Measurements from ENCODE around the gene CARD10.
"Not testable (repeated sequence)": the region's sequence is repeated elsewhere in the genome, so short reads cannot be mapped to it uniquely, and the experiment has no call there.

The CARD10 gene

DNA sequence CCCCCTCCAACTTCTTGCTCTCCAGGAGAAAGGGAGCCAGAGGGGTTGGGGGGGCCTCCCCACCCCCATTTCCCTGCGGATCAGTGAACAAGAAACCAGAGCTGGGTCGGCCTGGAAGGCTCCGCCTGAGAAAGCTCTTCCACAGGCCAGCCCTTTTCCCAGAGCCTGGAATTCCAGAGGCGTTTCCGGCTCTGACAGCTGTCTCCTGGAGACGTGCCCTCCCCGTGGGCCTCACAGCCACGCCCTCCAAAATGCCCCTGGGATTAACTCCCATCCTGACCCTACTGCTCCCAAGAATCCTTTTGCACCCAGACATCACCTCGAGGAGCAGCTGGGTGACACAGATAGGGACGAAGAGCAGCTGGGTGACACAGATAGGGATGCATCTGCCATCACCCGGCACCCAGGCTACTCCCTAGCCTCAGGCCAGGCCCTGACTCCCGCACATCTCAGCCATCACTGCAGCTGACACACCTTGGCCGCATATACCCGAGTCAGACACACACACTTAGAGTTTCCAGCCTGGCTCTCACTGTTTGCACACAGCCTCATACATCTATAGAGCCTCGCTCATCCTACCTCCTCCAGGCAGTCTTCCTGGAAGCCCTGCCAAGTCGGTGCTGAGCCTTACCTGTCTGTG, 33.4 kb upstream of the CARD10 start:
- DNase-seq, result no peak

GRCh38 chr22:37551981-37552380, 32.8 kb upstream of the CARD10 start:
- DNase-seq, result no peak

DNA sequence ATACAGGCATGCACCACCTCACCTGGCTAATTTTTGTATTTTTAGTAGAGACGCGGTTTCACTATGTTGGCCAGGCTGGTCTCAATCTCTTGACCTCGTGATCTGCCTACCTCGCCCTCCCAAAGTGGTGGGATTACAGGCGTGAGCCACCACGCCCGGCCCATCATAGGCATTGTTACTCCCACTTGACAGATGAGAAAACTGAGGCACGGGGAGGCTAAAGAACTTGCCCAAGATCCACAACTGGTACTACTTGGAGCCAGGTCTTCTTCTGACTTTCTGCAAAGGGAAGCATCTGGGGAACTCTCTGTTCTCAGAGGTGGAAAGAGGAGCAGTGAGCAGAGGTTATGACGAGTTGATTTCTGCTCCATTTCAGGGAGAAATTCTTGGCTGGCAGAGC, 31.7 kb upstream of the CARD10 start:
- not testable (repeated sequence) for DNase-seq

- no peak for DNase-seq
Measured at GRCh38 chr22:37549704-37550059, 30.5 kb upstream of the CARD10 start.

DNA sequence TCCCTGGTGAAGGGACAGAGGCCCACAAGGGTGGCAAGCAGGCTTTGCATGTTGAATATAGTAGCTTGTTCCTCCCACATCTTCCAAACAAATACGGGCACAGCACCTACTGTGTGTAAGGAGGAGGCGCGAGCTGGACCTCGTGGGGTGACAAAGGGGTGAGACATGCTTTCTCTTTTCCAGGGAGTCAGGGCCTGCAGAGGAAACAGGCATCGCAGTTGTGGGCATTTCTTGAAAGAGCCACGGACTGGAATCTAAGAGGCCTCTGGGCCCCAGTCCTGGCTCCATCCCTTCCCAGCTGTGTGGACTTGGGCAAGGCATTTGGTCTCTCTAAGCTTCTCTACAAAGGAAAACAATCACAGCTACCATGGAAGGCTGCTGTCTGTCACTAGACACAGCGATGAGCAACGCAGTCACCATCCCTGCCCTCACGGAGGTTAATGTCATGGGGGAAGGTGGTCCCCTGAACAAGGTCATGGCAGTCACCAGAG, 28.1 kb upstream of the CARD10 start:
- DNase-seq, result no peak

- no peak for DNase-seq
Measured at GRCh38 chr22:37546437-37547250, 27.4 kb upstream of the CARD10 start.

DNA sequence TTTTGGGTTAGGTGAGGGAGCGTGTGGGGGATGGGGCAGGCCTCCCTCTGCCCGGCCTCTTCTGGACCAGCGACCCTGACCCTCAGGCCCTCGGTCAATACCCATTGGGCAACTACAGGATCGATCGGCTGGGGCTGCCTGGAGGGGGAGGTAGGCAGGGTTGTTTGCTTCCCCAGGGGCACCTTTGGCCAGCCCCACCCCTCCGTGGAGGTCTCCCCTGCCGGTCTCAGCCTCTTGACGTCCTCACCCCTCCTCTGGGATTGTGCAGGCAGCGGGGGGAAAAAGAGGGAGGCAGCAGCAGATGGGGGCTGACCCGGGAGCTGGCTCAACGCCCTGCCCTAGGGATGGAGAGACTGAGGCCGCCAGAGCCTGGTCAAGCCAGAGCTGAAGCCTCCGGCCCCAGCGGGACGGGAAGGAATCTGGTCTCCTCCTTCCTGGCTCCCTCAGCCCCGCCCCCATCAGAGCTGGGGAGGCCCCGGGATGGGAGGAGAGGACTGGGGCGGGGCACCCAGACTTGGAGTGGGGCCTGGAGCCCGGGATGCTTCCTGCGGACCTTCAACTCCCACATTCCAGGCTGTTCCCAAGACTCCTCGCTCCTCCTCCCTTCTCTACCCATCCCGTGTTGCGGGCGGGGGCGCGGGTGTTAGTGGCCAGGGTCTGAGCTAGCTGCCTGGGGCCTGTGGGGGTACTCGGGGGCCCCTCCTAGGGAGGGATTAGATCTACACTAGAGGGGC, 26.7 kb upstream of the CARD10 start:
- DNase-seq, result no peak

DNA sequence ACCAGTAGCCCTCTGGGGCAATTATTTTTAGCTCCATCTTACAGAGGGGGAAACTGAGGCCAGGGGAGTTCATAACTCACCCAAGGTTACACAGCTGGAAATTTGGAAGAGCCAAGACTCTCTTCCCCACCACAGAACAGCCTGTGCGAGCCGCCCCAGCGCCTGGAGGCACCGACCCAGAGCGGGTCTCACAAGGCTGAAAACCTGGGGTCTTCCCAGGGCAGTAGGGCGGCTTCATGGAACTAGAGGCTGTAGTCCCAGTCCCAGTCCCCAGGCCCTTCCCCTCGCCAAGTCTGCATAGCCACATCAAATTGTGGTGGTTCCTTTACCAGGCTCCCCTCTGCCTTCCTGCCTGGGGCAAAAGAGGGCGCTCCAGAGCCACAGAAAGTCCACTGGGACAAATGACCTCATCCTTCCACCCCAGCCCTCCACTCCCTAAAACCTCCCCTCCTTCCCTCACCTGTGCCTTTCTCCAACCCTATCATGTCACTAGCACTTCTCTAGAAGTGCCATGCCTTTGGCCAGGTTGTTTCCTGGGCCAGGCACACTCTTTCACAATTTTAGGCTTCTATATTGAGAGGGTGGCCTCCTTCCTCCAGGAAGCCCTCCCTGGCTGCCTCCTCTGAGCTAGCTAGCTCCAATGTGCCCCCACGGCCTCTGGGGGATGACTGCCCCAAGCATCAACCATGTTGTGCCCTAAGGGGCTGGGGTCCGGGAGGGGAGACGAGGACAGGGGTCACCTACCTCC, 25.9 kb upstream of the CARD10 start:
- no peak for DNase-seq

DNA sequence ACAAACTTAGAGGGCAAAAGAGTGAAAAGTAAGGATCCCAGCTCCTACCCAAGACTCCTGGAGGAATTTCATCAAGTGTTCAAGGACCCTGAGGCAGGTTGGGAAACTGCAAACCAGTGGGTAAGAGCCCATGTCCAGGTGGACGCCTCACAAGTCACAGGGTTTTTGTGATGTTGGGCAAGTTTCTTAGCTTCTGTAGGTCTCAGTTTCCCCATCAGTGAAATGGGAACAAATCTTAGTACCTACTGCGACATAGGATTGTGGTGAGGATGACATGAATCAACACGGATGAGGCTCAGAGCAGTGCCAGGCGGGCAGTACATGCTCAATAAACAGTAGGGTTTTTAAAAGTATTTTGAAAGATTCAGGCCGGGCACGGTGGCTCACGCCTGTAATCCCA, 23.7 kb upstream of the CARD10 start:
- no peak for DNase-seq

- DNase-seq, result not testable (repeated sequence)
Measured at GRCh38 chr22:37542416-37542815, 23.2 kb upstream of the CARD10 start.

DNA sequence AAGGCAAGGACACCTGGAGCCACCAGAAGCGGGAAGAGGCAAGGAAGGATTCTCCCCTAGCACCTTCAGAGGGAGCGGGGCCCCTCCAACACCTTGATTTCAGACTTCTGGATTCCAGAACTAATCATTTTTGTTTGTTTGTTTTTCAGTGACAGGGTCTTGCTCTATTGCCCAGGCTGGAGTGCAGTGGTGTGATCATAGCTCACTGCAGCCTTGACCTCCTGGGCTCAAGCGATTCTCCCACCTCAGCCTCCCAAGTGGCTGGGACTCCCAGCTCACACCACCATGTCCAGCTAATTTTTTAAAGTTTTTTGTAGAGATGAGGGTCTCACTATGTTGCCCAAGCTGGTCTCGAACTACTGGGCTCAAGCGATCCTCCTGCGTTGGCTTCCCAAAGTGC, 20.6 kb upstream of the CARD10 start:
- not testable (repeated sequence) for DNase-seq

GRCh38 chr22:37538590-37539357, 19.6 kb upstream of the CARD10 start:
- DNase-seq, result peak; percentile 41

DNA sequence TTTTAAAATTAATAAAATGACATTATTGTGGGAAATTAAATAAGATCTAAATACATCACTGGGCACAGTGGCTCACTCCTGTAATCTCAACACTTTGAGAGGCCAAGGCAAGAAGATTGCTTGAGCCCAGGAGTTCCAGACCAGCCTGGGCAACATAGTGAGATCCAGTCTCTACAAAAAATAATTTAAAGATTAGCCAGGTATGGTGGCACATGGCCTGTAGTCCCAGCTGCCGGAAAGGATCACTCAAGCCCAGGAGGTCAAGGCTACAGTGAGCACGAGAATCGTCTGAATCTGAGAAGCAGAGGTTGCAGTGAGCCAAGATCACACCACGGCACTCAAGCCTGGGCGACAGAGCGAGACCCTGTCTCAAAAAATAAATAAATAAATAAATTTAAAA, 15.9 kb upstream of the CARD10 start:
- no peak for DNase-seq

- DNase-seq, result no peak
Measured at GRCh38 chr22:37534445-37534844, 15.2 kb upstream of the CARD10 start.

DNA sequence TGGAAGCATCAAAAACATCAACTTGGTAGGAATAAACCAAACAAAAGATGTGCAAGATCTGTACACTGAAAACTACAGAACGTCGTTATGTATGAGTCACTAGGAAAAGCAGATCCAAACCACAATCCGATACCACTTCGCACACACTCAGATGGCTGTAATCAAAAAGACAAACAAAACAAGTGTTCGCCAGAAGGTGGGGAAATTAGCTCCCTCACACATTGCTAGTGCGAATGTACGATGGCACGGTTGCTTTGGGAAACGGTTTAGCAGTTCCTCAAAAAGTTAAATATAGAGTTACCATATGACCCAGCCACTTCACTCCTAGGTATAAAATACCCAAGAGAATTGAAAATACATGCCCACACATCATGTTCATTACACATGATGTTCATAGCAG, 14.8 kb upstream of the CARD10 start:
- DNase-seq, result no peak

DNA sequence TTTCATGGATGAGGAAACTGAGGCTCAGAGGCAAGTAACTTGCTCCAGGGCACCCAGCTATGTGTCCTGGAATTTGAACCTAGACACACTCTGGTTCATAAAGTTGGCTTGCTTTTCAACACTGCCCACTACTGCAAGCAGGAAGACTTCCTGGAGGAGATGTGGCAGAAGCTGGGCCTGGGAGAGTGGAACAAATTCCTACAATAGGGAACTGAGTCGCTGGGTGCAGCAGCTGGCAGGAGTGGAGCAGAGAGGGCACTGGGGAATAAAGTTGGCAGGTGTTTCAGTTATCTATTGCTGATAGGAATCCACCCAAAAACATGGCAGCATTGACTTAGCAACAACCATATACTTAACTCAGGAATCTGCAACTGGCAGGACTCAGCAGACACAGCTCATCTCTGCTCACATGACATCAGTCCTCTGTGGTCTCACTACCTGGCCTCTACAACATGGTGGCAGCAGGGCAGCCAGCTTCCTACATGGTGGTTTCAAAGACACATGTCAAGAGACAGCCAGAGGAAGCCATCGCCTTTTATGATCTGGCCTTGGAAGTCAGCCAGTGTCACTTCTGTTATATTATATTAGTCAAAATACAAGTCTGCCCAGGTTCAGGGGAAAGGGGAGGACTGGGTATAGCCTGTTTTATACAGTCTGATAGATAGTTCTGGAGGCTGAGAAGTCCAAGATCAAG, 10.6 kb upstream of the CARD10 start:
- DNase-seq, result peak; percentile 45

- DNase-seq, result not testable (repeated sequence)
Measured at GRCh38 chr22:37527952-37528351, 8.7 kb upstream of the CARD10 start.

DNA sequence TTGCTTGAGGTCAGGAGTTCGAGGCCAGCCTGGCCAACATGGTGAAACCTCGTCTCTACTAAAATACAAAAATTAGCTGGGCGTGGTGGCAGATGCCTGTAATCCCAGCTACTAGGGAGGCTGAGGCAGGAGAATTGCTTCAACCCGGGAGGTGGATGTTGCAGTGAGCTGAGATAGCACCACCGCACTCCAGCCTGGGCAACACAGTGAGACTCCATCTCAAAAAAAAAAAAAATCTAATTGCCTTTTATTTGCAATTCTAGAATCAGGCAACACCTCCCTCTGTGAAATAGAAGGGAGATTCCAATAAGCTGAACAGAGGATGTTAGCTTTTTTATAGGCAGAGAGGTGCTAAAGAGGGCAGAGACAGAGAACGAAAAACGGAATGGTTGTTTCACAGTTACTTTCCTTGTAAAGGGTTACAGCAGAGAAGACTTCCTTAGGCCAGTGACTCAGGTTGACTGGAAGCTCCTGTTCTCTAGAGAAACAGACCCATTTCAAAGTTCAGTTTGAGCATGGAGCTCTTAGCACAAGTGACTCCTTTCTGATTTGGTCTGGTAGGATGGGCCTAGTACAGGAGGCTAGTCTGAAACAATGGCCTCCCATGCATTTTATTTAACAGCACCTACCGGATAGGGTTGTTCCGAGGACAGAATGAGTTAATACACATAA, 8.0 kb upstream of the CARD10 start:
- DNase-seq, result not testable (repeated sequence)

DNA sequence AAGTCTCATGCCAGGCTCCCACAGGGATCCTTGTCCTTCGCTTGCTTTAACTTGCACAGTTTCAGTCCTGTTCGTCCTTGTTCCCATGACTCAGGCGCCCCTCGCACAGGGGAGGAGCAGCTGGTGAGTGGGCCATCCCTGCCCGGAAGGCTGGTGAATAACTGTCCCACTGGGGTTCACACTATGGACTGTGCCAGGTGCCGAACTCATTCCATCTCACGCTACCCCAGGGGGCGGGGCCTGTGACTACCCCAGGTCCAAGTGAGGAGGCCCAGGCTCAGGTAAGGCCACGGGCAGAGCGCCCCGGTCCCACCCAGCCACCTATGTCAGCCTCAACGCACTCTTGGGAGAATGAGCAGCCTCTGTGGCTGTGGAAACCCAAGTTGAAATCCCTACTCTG, 7.2 kb upstream of the CARD10 start:
- DNase-seq, result no peak

- DNase-seq, result no peak
Measured at GRCh38 chr22:37525746-37526350, 6.6 kb upstream of the CARD10 start.

Measured in KG1 (cell line).